Subcutaneous abdominal adipose tissue (tissue), 5 donors: ENCODE data around the gene TBL1X.
"Not testable (repeated sequence)": the region's sequence is repeated elsewhere in the genome, so short reads cannot be mapped to it uniquely, and the experiment has no call there.

Experiments used
- H3K27ac ChIP-seq: one replicate; pipeline ENCODE4 v1.7.0; 2013; ENCODE audit warnings: low read depth, mild to moderate bottlenecking, inconsistent platforms, low read length, moderate library complexity
- H3K27me3 ChIP-seq, 5 donors: one replicate each; pipeline ENCODE4 v1.7.0; 2013; ENCODE audit warnings: low read length in 5 of 5, inconsistent platforms in 1 of 5; ENCODE audit not compliant: control insufficient read depth in 5 of 5, insufficient read depth in 4 of 5
- H3K36me3 ChIP-seq, 5 donors: one replicate each; pipeline ENCODE4 v1.7.0; 2013; ENCODE audit warnings: low read length in 5 of 5; ENCODE audit not compliant: control insufficient read depth in 5 of 5, insufficient read depth in 5 of 5
- H3K4me1 ChIP-seq, 5 donors: one replicate each; pipeline ENCODE4 v1.7.0; 2013; ENCODE audit warnings: low read length in 5 of 5, mild to moderate bottlenecking in 3 of 5, moderate library complexity in 1 of 5; ENCODE audit not compliant: control insufficient read depth in 5 of 5, insufficient read depth in 5 of 5
- H3K4me3 ChIP-seq, 5 donors: one replicate each; pipeline ENCODE4 v1.7.0; 2013; ENCODE audit warnings: low read length in 5 of 5, low read depth in 1 of 5
- H3K9ac ChIP-seq, 5 donors: one replicate each; pipeline ENCODE4 v1.7.0; 2013; ENCODE audit warnings: low read length in 5 of 5, mild to moderate bottlenecking in 4 of 5, moderate library complexity in 3 of 5
- H3K9me3 ChIP-seq, 5 donors: one replicate each; pipeline ENCODE4 v1.7.0; 2013; ENCODE audit warnings: low read length in 5 of 5; ENCODE audit not compliant: control insufficient read depth in 5 of 5
- donor health status: healthy.
- donor health status: healthy.
- donor health status: healthy.
- donor health status: healthy.
- donor health status: healthy.

TBL1X gene

DNA sequence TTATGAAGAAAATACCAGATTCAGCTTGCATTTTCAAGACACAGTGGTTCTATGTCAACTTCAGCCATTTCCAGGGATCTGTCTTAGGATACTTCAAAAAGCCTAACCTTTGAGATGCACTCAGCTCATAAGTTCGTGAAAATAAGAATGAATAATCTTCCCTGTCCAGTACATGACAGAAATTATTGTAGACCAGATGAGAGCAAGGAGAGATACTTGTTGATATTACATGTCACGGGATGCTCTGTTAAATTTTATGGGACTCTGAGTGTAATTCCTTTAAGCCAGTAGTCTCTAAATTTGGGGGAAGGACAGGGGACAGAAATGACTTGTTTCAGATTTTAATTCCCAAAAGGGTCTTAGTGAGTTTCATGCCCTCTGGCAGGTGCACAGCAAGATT lies 8.8 kb downstream of the TBL1X start:
- Histone ChIP-seq H3K9ac (no peak overlapping the region), H3K4me3 (no peak overlapping the region), H3K27ac (no peak overlapping the region), H3K27me3 (peaks cover 0 to 6% (median 0%) of the 10 kb centered on the region in 5 donors), H3K9me3 (no peaks in the 10 kb centered on the region), H3K4me1 (no peaks in the 10 kb centered on the region), H3K36me3 (no peaks in the 10 kb centered on the region)

DNA sequence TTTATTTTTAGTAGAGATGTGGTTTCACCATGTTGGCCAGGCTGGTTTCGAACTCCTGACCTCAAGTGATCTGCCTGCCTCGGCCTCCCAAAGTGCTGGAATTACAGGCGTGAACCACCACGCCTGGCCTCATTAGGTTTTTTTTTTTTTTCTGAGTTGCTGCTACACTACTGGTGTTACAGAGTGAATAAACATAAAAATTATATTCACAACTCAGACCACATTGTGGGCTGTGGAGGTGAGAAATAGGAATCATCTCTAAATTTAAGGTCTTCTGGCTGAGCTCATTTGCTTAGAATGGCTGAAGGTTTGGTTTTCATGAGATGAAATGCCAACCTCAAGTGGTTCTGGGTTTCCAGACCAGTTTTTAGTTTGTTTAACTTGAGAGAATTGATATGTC lies 10.6 kb downstream of the TBL1X start:
- H3K4me1 ChIP-seq, H3K9me3 ChIP-seq, H3K4me3 ChIP-seq, H3K9ac ChIP-seq, H3K36me3 ChIP-seq, H3K27ac ChIP-seq, H3K27me3 ChIP-seq: not testable (repeated sequence)

DNA sequence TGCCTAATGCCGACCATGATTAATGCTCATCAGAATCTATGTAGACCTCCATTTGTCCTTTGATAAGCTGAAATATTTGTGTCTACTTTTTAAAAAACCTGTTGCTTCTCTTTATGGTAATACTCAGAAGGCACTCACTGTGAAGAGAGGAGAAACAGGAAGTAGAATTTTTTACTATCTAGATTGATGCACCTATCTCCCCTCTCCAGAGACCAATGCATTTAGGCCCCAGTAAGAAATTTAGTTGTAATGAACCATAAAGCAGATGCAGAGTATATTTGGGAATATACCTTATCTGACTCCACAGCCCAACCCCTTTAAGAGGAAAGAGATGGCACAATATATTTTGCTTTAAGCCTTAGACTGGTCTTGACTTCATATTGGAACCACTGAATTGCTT lies 11.1 kb downstream of the TBL1X start:
- H3K36me3 ChIP-seq = no peaks in the 10 kb centered on the region
- H3K9ac ChIP-seq = no peak overlapping the region
- peaks cover 0 to 4% (median 0%) of the 10 kb centered on the region in 5 donors for H3K27me3 ChIP-seq
- H3K27ac ChIP-seq = no peak overlapping the region
- no peaks in the 10 kb centered on the region for H3K4me1 ChIP-seq
- no peaks in the 10 kb centered on the region for H3K9me3 ChIP-seq
- H3K4me3 ChIP-seq = no peak overlapping the region

DNA sequence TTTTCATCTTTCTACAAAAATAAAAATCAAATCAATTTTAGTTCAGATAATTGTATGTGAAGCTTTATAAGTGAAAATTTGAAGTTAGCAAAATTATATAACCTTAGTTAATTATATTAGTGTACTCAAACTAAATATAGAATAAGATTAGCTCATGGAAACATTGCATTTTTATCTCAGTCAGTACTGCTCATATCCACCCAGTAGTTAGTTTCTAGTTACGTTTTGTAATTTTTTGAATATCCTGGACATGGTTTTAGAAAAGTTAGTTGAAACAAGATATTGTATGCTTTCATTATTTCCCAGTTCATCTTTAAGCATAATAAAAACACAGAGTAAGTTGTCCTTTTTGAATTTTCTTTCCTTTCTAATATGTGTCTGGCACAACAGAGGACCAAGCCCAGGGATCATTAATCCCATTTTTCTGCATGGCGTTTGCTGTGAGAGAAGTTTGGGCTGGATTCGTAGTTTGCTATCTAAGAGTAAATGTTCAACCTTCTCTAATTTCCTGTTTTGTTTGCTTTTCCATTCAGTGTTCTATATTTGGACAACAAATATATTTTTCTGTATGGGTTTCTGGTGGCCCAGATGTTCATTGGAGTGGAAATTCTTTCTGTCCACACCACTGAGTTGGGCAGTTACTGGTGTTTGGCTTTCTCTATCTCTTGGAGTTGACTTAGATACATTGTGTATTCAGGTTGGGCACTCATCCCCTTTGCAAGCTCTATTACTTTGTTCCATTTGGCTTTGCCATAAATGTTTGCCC lies 12.1 kb downstream of the TBL1X start:
- no peaks in the 10 kb centered on the region for H3K9me3 ChIP-seq
- H3K36me3 ChIP-seq = no peaks in the 10 kb centered on the region
- no peaks in the 10 kb centered on the region for H3K4me1 ChIP-seq
- H3K27ac ChIP-seq = no peak overlapping the region
- H3K4me3 ChIP-seq = no peak overlapping the region
- no peaks in the 10 kb centered on the region for H3K27me3 ChIP-seq
- no peak overlapping the region for H3K9ac ChIP-seq

DNA sequence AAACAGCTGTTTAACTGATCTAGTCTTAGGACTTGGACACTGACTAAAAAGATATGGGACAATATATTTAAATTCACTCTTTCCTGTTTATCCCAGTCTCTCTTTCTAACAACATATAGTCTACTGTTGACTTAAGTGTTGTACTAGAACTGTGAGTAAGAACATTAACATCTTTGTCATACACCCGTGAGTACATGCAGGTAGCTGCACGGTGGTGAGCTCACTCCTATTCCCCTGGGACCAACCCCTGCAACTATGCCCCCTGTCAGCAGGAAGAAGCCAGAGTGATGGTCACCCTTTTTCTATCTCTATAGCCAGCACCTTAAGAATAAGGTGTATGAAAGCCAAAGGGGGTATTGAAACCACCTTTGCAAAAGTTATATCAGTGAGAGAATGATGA lies 17.6 kb downstream of the TBL1X start:
- no peaks in the 10 kb centered on the region for H3K4me1 ChIP-seq
- H3K36me3 ChIP-seq = no peaks in the 10 kb centered on the region
- H3K9ac ChIP-seq = no peak overlapping the region
- H3K4me3 ChIP-seq = no peak overlapping the region
- no peaks in the 10 kb centered on the region for H3K9me3 ChIP-seq
- H3K27ac ChIP-seq = no peak overlapping the region
- no peaks in the 10 kb centered on the region for H3K27me3 ChIP-seq

DNA sequence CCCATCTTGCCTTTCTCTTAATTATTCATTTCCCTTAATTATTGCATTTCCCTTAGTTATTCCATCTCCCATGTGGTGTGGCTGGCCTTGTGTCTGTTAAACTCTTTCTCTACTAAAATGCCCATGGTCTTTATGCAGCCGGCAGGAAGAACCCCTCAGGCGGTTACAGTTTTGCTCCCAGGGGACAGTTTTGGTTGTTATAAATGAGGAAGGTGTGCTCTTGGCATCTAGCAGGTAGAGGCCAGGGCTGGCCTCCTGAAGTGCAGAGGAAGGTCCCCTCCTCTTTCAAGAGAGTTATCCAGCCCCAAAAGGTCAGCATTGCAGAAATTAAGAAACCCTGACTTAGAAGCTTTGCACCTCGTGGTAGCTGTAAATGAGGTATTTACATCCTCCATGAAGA lies 18.0 kb downstream of the TBL1X start:
- Histone ChIP-seq H3K4me1 (no peaks in the 10 kb centered on the region), H3K36me3 (no peaks in the 10 kb centered on the region), H3K27me3 (no peaks in the 10 kb centered on the region), H3K9me3 (no peaks in the 10 kb centered on the region), H3K4me3 (no peak overlapping the region), H3K27ac (no peak overlapping the region), H3K9ac (no peak overlapping the region)

DNA sequence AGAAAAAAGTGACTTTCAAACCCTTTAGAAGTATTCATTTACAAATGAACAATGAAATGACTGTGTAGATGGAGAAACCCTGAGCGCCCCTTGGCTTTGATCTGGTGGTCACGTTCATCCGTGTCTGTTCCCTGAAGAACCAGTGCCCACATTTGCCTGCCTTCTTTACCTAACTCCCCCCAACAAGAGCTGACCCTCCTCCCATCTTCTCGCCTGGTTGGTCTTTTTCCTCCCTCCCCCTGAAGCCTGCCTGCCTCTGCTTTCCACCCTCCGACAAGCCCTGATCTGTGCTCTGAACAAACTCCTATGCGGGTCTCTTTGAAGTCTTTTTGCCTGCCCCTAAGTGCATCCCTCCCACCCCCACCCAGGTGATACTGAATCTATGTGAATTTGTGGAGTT lies 18.5 kb downstream of the TBL1X start:
- Histone ChIP-seq H3K27me3 (no peaks in the 10 kb centered on the region), H3K9me3 (no peaks in the 10 kb centered on the region)

DNA sequence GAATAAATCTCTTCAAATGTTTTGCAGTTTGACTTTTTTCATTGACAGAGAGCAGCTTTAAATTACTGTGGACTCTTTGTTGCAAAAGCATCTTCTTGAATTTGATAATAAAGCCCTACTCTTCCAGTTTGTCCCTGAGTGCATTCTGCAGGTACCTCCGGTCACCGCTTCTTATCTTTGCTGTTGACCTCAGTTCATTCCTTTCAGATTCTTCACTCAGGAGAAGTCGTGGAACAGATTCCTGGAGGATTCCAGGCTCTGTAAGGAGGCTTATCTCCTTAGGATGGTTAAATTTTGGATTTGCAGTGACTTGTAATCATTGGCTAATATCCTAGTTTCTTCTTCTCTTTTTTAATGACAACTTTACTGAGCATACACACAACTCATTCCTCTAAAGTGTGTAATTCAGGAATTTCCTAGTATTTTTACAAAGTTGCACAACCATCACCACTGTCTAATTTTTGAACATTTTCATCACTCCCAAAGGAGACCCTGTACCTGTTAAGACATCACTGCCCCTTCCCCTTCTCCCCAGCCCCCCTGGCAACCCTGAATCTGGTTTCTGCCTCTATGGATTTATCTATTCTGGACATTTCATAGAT lies 22.0 kb downstream of the TBL1X start:
- no peaks in the 10 kb centered on the region for H3K36me3 ChIP-seq
- H3K9me3 ChIP-seq = peaks cover 0 to 7% (median 0%) of the 10 kb centered on the region in 5 donors
- H3K27ac ChIP-seq = no peak overlapping the region
- H3K4me3 ChIP-seq = no peak overlapping the region
- H3K9ac ChIP-seq = no peak overlapping the region
- peaks cover 0 to under 1% (median 0%) of the 10 kb centered on the region in 5 donors for H3K27me3 ChIP-seq
- H3K4me1 ChIP-seq = no peaks in the 10 kb centered on the region

More for the DNA sequence above, 18.5 kb downstream of the TBL1X start:
- Histone ChIP-seq H3K27ac (no peak overlapping the region), H3K36me3 (no peaks in the 10 kb centered on the region), H3K9ac (no peak overlapping the region), H3K4me3 (no peak overlapping the region), H3K4me1 (no peaks in the 10 kb centered on the region)

DNA sequence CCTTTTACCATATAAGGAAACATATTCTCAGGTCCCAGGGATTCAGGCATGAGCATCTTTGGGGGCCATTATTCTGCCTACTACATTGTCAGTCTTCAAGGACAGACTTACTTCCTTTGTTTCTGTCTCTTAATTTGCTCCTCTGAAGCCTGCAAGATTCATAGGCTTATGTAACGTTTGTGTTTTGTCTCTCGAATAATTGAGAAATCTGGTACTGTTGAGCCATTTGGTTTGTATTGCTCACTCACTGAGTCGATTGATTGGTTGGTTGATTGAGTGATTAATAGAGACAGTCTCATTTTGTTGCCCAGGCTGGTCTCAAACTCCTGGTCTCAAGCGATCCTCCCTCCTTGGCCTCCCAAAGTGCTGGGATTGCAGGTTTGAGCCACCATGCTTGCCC lies 23.7 kb downstream of the TBL1X start:
- H3K4me1 ChIP-seq = peaks cover 0 to 3% (median 0%) of the 10 kb centered on the region in 5 donors
- H3K9ac ChIP-seq = no peak overlapping the region
- H3K27me3 ChIP-seq = peaks cover 0 to 3% (median 0%) of the 10 kb centered on the region in 5 donors
- peaks cover 0 to 7% (median 0%) of the 10 kb centered on the region in 5 donors for H3K9me3 ChIP-seq
- no peak overlapping the region for H3K4me3 ChIP-seq
- H3K27ac ChIP-seq = no peak overlapping the region
- H3K36me3 ChIP-seq = no peaks in the 10 kb centered on the region

DNA sequence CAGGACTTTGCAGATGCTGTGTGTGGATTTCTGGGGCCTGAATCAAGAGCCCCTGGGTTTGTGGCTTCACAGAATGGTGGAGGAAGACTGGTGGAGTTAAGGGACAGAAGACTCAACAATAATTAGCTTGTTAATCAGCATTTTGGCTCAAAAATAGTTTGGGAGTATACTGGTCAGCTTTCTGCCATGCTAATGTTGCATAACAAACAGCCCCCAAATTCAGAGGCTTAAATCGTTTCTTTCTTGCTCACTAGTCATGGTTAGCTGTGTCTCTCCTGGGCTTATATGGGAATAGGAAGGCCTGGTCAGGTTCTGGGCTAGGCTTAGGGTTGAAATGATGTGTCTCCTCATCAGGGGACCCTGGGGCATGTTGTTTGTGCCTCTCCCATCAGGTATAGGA lies 24.4 kb downstream of the TBL1X start:
- H3K9me3 ChIP-seq = peaks cover 0 to 7% (median 0%) of the 10 kb centered on the region in 5 donors
- H3K4me3 ChIP-seq = no peak overlapping the region
- H3K27ac ChIP-seq = no peak overlapping the region
- H3K36me3 ChIP-seq = no peaks in the 10 kb centered on the region
- no peak overlapping the region for H3K9ac ChIP-seq
- peaks cover 0 to 3% (median 0%) of the 10 kb centered on the region in 5 donors for H3K27me3 ChIP-seq
- H3K4me1 ChIP-seq = peaks cover 0 to 3% (median 0%) of the 10 kb centered on the region in 5 donors
